GM21786 (cell line): Measurements from ENCODE around the gene KLF7.

Experiments used
- ATAC-seq: cut with Tn5 transposase; IDR thresholded peaks from one replicate; pipeline ENCODE4 v1.9.1; 2021; ENCODE audit not compliant: unreplicated experiment

KLF7 gene

DNA sequence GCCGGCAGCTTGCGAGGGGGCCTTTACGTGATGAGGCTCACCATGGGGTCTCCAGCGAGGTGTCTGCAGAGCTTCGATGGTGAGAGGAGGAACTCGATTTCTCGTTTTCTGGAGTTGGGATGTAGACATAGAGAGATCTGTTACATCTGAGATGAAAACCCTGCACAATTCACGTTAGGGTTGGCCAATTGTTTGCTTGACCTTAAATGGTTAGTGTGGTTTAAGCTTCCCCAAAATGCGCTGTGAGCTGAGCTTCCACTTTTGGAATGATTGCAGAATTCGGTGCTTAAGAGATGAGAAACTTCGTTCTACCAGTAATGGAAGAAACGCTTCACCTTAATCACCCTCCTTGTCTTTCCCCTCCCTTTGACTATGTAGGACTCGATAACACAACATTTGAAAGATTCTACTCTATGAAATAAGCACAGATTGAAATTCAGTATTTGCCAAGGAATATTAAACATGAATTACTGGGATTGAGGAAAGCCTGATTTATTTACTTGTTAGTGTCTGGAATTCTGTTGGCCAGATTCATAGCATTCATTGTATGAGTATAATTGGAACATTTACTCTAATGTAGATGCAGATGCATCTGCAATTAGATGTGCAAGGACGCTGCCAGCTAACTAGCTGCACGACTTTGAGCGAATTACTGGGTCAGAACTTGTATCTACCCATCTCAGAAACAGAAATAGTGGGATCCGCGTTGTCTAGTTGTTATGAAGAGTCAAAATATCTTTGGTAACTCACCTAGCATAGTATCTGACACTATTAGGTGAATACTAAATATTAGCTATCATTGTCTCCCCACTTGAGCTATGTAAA is 1.6 kb upstream of the KLF7 start:
- ATAC-seq: peak; percentile 2

- ATAC-seq: peak; percentile 39
These were observed 776 bp upstream of the KLF7 start for GRCh38 chr2:207166349-207167098.

GRCh38 chr2:207166039-207166348 is 246 bp upstream of the KLF7 start:
- peak; percentile 94 for ATAC-seq

DNA sequence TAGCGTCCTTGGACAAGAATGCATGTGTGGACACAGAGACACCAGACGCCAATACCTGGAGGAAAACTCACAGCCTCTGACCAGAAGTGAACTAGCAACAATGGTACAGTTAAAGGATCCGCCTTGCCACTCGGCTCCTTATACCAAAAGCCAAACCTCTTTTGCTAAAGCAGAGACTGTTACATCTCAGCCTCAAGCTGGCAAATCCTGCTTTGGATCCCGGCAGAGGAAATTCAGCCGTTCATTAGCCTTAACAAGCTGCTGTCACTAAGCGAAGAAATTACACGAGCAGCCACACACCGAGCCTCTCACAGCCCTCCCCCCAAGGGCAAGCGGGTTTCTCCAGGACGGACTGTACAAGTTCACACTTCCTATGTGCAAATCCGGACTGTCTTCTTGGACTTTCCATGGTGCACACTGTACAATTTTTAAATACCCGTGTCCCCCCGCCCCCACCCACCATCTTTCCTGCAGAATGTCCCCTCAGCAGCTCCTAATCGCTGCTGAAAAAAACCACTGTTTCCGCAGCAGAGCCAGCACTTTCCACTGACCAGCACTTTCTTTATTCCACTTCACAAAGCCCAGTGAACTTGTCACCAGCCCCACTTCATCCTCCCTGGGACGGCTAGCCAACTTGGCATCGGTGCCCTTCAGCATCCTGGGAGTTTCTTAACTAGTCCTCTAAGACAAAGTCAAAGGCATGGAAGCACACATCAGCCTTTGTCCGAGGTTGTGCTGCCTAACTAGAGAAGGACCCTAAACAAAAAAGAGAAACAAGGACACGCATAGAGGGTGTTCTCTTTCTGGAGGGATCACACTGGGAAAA is 1.5 kb downstream of the KLF7 start:
- ATAC-seq: no peak

- ATAC-seq: no peak
These were observed 2.1 kb downstream of the KLF7 start for GRCh38 chr2:207163756-207164005.

DNA sequence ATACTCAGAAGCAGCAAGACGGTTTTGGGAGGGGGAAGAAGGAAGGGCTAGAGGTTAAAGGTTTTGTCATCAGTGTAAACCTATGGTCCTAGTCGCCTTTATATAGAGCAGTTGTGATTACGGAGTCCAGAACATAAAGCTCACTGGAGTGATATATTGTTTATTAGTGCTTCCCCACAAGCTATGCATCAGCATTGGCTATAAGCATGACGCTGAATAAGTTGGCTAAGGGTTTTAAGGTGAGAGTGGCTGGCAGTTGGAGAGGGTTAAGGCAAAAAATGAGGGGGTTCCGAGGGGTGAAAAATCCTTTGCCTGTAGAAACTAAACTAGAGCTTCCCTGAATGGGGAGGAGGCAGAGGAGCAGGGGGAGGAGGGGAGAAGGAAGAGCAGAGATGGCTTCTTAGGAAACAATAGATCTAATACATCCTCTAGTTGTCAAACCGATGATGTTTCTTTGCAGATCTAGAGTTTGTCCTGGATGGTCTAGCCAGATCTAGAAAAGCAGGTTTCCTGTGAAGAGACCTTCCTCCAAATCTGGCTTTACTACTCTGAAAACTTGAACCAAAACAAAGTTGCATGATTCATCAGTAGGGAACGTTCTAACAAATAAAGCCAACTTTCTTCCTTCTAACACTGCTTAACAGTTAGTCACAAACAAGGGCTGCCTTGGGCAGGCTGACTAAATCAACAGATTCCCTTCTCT is 2.5 kb downstream of the KLF7 start:
- no peak for ATAC-seq

- no peak for ATAC-seq
These were observed 3.4 kb downstream of the KLF7 start for GRCh38 chr2:207162316-207162715.

DNA sequence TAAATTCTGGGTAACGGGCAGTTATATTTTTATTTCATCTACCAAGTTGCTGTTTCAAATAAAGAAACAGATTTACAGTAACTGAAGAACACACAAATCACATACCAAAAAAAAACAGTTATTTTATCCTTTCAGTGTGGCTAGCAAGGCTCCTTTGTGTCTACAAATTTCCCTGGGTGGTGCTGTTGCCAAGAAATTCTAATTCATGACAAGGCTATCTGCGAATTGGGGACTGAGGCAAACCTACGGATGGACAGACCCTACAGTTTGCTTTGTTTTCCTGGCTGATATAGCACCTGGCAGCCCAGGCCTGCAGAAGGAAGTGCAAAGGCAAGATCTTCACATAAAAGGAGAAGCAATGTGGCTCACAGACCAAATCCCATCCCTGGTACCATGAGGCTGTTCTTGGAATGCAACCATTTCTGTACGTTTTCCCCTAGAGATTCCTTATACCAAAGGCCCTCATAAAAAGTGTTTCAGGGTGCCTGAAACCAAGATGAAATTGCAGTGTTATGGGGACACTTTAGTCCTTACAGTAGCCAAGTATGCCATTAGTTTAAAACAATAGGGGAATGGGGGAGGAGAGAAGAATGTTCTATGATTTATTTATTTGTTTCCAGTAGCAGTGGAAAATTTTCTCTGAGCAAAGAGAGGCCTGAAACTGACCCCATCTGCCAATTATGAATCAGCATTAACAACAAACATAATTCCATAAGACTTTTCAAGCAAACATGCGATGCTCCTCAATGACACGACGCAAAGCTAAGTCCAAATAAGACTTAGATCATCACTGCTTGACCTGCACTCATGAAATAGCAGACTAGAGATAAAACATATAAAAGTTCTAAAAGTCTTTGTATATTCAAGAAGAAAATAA is 4.3 kb downstream of the KLF7 start:
- ATAC-seq: no peak

DNA sequence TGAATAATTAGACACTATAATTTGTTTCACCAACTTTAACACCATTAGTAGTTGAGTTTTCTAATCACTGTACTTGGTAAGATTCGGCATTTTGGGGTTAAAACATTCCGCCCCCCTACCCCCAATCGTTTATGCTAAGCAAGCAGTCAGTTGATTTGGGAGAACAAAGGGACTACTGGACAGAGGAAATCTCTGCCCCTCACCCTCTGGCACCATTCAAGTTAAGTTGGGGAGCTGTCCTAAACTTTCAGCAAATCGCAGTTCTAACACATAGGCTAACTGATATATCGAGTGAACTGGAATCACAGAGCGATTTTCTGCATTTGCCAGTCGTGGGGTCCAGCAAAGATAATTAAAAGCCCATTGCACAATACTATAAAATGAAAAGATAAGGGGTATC is 5.6 kb downstream of the KLF7 start:
- ATAC-seq: no peak

- no peak for ATAC-seq
These were observed 6.7 kb downstream of the KLF7 start for GRCh38 chr2:207159002-207159401.

- ATAC-seq: no peak
These were observed 8.0 kb downstream of the KLF7 start for GRCh38 chr2:207157731-207158130.

DNA sequence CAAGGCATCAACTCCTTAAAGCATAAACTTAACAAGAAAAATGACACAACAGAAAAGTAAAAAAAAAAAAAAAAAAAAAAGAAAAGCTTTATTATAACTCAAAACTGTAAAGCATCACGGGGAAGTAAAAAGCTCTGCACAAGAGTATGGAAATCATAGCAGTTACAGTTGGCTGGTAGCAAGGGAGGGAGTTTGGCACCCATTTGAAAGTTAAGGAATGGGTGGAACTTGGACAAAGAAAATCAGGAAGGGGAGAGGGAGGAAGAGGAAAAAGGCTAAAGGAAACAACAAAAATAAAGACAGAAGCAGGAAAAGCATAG is 8.6 kb downstream of the KLF7 start:
- ATAC-seq: no peak

GRCh38 chr2:207156451-207157161 is 9.1 kb downstream of the KLF7 start:
- ATAC-seq: peak; percentile 62

DNA sequence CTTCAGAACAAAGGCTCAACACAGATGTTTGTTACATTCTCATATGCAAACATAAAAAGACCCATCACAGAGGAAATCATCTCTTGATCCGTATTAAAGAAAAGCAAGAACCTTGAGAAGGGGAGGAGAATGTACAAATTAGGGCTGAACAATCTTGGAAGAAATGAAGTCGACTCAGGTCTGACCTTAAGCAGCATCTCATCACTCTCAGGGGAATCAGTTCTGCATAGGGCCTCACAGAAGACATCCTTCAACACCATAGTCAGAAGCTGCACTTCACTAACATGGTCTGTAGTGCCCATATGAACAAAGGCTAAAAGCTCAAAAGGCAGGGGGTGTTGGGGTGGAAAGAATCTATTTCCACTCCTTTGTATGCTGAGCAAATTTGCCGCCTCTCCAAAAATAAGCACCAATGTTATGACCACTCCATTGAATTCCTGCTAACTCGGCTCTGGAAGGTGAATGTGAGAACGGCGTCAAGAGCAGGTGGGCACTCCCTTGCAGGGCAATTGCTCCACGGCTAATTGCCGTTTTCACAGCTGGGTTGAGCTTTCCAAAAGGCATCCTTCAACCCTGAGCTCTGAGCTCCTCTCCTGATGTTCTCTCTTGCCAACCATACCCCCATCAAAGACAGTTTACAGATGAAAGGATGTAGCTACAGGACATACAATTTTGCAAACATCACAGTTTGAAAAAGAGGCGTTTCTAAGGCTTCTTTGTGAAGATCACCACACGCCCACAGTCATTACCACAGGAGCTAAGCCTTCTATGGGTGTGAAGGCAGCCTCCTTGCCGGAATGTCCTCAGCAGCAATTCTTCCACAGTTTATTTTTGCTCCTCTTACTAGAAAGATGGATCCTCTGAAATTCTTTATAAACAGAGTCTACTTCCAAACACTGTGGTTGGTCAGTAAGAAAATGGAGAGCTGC is 10.0 kb downstream of the KLF7 start:
- ATAC-seq: no peak

- ATAC-seq: no peak
These were observed 10.9 kb downstream of the KLF7 start for GRCh38 chr2:207154556-207155510.

GRCh38 chr2:207153266-207153975 is 12.3 kb downstream of the KLF7 start:
- no peak for ATAC-seq

DNA sequence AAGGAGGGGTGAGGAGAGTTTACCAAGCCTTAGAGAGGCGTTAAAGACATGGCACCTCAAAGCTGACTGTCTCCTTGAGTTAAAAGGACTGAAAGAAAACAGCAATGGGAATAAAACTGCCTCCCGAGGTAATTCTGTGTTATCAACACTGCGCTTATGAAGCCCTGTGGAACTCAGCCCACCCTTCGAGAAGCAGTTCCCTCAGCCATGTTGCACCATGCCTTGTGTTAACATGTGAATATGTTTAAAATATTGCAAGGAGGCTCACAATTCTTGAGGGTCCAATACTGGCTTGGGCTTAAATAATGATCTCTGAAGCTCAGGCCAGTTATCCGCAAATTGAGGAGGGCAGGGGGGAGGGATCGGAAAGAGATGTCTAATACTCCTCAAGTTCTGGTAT is 14.7 kb downstream of the KLF7 start:
- ATAC-seq: no peak
